HG02759 (cell line): Measurements from ENCODE around the gene MNAT1.

Experiments used
- ATAC-seq: cut with Tn5 transposase; IDR thresholded peaks from one replicate; pipeline ENCODE4 v1.9.1; 2021; ENCODE audit warnings: mild to moderate bottlenecking, moderate library complexity; ENCODE audit not compliant: unreplicated experiment

The MNAT1 gene

GRCh38 chr14:61019537-61019936, 285.0 kb downstream of the MNAT1 start:
- no peak for ATAC-seq
